Embryonic facial prominence (tissue), 1 donor: ENCODE measurements around the gene OTUD7B.
"Not testable (repeated sequence)": the region's sequence is repeated elsewhere in the genome, so short reads cannot be mapped to it uniquely, and the experiment has no call there.

Experiments
- DNase-seq: peaks from one replicate; pipeline ENCODE4 v3.0.0-alpha.2; 2016; ENCODE audit errors: extremely low spot score

OTUD7B gene

DNA sequence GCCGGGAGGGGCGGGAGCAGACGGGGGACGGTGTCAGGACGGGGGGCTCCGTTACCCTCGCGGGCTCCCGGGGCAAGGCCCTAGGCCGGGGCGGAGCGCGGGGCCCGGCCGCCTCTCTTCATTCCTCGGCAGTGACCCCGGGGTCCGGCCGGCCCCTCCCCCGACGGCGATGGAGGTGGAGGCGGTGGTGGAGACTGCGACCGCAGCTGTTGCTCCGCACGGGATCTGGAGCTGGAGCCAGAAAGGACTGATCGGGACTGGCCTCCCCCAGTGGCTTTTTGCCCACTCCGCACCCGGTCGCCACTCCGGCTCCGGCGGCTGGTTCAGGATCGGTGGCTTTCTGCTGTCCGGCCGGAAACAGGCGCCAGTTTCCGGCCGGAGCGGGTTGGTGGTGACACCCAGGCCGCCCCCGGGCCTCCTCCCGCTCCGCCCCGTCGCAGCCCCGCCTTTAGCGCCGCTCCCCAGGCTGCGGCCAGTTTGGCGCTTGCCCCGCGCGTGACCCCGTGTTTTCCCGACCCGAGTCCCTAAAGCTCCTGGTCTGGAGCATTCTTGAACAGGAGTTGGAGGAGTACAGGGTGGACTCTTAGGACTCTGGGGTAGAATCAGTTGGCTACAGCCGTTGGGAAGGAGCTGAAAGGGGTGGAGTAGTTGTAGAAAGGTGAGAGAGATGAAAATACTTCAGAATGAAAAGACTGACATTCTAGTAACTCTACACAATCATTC, at the start of gene OTUD7B:
Gene OTUD7B, minus strand, starts transcription at position 334 of the 723 bp plus-strand sequence. CDS start 33,216 bp downstream, outside the sequence.
- DNase-seq: peak; percentile 53

DNA sequence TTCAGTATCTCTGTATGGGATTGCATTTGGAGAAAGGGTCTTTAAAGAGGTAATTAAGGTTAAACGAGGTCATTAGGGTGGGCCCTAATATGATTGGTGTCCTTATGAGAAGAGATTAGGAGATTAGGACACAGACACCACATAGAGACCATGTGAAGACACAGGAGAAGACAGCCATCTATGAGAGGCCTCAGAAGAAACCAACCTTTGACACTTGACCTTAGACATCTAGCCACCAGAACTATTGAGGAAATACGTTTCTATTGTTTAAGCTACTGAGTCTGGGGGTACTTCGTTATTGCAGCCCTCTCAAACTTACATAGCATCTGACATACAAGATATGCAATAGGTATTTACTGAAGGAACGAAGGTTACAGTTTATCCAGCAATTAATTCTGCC, 49.7 kb upstream of the OTUD7B start:
- DNase-seq: no peak

DNA sequence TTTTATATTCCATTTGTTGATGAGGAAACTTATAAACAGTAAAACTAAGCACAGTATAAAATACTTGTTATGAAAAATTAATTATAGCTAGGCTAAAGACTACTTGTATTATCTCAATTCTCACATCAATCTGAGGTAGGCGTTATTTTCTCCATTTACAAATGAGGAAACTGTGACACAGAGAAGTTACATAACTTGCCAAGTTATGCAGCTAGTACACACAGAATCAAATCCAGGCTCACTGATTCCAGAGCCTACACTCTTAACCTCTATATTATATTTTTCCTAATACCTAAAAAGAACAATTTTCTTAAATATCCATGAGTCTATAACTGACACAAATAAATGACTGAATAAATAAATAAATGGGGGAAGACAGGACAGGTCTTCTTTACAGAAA, 45.9 kb upstream of the OTUD7B start:
- DNase-seq: no peak

DNA sequence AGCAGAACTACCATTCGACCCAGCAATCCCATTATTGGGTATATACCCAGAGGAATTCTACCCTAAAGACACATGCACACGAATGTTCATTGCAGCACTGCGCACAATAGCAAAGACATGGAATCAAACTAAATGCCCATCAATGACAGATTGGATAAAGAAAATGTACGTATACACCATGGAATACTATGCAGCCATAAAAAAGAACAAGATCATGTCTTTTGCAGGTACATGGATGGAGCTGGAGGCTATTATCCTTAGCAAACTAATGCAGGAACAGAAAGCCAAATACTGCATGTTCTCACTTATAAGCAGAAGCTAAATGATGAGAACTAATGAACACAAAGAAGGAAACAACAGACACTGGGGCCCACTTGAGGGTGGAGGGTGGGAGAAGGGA, 45.0 kb upstream of the OTUD7B start:
- not testable (repeated sequence) for DNase-seq

DNA sequence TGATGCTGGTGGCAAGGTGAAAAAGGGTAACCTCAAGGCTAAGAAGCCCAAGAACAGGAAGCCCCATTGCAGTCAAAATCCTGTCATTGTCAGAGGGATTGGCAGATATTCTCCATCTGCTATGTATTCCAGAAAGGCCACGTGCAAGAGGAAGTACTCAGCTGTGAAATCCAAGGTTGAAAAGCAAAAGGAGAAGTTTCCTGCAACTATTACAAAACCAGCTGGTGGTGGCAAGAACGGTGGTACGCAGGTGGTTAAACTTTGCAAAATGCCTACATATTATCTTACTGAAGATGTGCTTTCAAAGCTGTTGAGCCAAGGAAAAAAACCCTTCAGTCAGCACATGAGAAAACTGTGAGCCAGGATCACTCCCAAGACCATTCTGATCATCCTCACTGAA, 43.4 kb upstream of the OTUD7B start:
- no peak for DNase-seq

DNA sequence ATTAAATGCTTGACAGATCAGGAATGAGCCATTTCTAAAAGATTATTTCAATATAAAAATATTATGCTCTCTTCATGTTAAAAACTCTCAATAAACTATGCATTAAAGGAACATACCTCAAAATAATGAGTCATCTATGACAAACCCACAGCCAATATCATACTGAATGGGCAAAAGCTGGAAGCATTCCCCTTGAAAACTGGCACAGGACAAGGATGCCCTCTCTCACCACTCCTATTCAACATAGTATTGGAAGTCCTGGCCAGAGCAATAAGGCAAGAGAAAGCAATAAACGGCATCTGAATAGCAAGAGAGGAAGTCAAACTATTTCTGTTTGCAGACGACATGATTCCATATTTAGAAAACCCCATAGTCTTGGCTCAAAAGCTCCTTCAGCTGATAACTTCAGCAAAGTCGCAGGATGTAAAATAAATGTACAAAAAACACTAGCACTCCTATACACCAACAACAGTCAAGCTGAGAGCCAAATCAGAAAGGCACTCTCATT, 41.4 kb upstream of the OTUD7B start:
- not testable (repeated sequence) for DNase-seq

DNA sequence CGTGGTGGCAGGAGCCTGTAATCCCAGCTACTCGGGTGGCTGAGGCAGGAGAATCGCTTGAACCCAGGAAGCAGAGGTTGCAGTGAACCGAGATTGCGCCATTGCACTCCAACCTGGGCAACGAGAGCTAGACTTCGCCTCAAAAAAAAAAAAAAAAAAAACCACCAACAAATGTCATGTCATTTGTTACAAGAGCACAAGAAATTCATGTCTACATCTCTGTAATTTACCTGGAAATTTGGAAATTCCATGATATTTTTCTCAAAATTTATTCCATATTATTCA, 40.5 kb upstream of the OTUD7B start:
- DNase-seq: no peak

DNA sequence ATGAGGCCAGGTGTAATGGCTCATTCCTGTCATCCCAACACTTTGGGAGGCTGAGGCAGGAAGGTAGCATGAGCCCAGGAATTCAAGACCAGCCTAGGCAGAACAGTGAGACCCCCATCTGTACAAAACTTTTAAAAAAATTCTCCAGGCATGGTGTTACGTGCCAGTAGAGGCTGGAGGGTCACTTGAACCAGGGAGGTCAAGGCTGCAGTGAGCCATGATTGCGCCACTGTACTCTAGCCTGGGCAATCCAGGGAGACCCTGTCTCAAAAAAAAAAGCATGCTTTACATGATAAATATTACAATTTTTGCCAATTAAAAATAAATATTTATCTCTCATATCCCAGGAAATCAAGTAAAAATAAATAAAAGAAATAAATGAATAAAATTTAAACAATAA, 39.4 kb upstream of the OTUD7B start:
- DNase-seq: no peak

DNA sequence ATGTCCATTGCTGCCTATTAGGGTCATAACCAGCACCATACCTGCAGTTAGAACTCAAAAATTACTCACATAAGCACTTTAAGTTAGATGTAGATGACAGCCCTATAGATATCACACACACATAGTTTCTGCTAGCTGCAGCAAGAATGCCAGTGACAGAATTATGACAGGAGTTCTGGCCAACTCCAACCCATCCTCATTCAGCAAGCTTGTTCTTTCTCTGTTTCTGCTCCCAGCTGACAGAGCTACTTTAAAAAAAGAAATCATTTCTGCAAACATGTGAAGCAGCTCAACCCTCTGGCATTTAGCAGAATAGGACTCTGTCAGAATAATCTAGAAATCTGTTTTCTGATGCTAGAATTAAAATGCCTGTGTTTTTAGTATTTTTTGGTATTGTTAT, 23.8 kb upstream of the OTUD7B start:
- DNase-seq: no peak

DNA sequence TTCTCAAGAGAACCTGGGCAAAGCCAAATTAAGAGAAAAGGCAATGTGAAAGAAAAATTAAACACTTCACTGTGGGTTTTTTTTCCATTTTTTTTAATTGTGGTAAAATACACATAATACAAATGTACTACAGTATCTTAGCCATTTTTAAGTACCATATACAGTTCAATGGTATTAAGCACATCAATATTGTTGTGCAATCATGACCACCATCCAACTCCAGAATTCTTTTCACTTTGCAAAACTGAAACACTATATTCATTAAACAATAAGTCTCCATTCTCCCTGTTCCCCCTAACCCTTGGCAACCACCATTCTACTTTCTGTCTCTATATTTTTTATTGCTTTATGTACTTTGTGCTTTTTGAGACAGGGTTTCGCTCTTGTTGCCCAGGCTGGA, 17.8 kb upstream of the OTUD7B start:
- DNase-seq: no peak

DNA sequence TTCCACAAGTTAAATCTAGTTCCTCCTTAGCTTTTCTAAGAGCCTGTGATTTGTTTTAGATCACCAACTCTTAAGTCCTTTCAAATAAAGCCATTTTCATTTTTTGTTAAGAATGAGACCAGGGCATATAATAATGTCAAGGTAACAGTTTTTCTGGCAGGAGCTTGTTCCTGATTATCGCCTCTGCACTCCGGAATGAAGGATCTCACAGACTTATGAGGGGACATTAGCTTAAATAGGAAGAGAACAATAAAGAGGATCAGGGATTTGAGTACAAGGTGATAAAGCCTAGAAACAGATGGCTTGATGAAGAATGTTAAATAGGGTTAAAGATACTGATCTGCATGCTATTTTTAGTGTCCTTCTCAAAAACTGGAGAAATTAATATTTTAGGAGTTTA, 13.6 kb upstream of the OTUD7B start:
- no peak for DNase-seq

DNA sequence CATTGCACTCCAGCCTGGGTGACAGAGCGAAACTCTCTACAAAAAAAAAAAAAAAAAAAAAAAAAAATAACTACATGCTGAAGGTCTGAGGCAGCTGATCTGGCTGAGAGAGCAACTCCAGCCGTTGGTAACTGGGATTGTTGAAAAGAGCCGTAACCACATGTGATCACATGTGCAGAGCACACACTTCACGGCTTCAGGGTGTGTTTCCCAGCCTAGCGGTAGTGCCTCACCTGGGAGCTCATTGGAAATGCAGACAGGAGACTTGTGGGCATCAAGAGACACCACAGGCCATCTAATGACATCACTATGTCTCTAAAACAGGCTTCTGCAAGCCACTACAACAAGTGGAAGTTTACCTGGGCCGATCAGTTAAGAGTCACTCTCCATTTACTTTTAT, 11.8 kb upstream of the OTUD7B start:
- DNase-seq: no peak

DNA sequence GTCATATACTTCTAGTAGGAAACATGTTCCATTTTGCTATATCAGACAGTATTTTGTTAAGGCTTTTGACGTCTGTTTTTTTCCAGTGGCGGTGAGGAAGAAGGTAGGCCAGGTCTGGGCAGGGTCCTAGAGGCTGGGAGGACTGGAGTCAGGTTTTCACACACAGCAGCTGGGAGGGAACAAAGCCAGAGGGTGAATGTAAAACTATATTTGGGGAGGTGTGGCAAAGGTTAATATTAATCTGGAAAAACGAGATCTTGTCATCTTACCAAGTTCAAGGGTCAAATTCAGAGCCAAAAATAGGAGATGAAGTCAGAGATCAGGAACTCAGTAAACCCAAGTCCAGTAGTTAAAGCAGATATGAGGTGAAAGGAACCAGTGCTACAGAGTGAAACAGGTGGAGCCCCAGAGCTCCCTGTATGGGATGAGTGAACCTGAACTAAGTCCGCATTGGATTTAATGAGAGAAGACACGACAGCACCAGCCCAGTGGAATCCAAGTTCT, 10.7 kb upstream of the OTUD7B start:
- no peak for DNase-seq

DNA sequence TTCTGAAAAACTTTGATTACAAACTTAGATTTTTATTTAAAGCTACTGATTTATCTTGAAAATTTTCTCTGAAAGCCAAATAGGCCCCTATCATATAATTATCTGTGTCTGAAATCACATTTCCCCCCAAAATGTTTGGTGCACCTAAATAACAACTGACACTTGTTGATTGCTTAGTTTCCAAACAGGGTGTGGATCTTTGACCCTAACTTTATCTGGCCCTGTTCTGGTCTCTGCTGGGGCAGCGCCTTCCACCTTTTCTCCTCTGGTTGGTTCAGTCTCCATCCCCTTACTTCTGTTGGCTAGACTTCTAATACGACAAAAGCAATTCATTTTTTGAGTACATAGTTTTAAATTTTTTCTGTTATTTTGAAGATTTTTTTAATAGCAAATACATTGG, 10.2 kb upstream of the OTUD7B start:
- DNase-seq: no peak

DNA sequence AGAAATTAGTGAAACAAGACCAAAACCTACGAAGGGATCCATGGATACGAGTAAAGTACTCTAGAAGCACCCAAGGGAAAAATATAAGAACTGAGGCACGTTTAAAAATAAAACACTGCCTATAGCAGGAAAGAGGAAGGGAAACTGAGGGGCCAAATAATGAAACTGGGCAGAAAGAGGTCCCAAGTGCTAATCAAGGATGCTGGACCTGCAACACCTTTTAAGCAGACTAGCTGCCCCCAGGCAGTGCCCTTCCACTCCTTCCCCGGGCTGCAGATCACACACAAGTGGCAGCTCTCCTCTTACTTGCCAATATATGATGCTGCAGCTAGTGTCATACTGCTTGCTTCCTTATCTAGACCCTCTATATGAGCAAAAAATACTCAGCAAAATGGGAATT, 7.6 kb upstream of the OTUD7B start:
- no peak for DNase-seq

DNA sequence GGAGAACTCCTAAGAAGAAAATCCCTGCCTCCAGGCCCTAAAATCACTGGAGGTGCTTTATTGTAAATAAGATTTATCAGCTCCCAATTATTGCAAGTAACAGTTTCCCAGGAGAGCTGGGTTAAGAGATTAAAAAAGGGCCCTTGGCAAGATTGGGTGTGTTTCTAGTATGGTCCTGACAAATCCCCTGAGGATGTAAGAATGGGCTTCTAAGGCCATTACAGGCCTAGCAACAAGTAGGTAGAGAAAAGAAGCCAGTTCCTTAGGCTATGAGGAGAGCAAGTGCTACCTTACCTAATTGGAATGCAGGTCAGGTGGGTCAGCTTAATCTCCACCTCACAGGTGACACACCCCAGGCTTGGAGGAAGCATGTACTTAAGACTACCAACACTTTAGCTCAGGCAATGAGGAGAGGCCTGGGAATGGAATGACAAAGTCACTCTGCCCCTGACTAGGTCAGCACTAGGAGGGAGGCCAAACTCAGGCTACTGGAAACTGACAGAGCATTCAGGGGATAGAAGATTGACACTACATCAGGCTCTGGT, 6.8 kb upstream of the OTUD7B start:
- DNase-seq: no peak

DNA sequence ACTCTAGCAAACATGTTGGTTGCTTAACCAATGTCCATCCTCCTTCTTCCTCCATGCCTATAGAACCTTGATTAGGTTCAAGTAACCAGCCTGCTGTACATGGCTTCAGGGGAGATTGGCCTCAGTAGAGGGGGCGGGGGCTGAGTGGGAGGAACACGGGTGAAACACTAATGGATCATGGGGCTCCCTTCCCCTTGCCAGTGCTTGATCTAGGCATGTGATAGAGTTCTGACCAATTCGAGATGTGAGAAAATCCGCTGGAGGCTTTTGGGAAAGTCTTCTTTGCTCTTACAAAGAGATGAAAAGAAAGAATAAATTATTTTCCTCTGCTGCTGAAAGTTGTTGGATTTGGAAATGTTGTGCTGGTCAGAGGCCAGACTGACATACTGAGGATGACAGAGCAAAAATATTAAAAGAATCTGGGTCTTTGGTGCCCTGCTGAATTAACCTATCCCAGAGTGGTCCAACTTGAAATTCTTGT, 5.2 kb upstream of the OTUD7B start:
- DNase-seq: no peak

DNA sequence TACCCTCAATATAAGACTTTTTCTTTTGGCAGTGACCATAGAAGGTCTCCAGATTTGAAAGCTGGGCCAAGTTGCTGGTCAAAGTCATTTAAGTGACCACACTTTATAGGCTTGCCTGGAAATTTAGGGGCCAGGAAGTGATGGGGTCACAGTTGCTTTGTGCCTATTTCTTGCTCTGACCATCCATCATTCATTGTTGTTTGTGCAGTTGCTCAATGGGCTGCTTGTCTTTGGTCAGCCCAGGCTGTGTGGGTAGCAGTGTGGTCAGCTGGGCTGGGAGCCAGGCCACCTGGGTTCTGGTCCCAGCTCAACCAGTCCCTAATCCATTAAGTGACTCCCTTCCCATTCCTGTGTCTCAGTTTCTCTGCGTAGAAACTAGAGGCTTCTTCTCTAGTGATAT, 2.1 kb upstream of the OTUD7B start:
- DNase-seq: no peak

DNA sequence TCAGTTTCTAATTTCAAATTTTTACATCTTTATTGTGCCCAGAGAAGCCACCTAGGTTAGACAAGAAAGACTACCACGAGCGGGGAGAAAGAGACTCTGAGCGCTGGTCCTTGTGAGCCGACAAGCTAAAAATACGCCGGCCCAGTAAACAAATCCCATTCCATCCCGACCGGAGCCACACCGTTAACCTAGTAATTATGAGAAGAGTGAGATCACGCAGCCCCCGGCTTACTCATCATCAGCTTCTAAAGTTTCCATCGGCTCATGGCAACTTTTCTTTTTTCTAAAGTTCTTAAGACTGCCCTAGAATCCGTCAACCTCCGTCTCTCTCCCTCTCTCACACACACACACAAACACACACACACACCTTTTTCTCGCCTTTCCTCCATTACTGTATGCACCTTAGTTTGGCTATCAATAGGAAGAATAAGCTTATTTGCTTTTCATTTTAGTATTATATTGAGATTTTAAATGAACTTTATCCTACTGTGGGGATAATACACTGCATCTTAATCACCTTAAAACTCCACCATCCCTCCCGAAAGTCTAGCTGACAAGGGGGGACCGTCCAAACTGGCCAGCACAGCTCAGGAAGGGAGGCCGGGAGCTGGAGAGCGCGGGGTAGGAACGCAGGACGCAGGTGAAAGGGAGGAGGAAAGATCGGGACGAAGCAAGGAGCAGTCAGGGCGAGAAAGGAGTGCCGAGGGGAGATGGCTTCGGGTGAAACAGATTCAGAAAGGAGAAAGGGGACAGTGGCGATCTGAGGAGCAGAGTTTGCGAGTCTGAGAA, 728 bp downstream of the OTUD7B start:
- DNase-seq: peak; percentile 45

DNA sequence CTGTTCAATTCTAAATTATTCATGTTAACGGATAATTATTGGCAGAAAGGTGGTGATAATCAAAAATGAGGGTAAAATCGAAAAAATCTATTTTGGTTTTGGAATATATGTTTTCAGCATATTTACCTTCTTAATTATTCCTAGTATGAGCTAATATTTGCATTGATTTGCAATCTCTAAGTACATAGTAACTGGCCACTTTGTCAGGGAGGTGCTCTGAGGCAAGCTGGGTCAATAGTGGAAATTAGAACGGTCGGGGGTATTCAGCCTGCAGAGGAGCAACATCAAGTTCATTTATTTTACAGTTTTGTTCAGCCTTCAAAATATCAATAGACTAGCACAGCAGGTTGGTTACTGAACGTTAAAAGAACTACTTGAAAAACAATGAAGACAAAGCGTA, 1.8 kb downstream of the OTUD7B start:
- no peak for DNase-seq

DNA sequence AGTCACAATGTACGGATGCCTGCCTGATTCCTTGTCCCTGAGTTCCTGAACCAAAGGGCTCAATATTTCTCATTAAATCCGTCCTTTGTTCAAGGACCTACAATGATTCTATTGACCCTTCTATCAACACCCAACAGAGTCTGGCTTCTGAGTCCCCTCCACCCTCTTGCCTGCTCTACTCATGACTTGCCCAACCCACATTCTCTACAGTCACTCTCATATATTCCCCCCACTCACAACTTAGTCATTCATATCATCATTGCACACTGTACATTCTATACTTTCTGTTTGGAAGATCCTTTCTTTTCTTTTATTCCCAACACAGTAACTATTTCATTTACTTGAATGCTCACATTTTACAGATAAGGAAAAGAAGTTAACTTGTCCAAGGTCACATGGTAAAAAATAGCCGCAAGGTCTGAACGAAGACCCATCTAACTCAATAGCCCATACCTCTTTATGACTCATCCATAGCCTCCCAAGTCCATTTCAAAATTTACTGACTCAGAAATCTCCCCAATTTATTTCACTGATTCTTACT, 3.6 kb downstream of the OTUD7B start:
- no peak for DNase-seq

DNA sequence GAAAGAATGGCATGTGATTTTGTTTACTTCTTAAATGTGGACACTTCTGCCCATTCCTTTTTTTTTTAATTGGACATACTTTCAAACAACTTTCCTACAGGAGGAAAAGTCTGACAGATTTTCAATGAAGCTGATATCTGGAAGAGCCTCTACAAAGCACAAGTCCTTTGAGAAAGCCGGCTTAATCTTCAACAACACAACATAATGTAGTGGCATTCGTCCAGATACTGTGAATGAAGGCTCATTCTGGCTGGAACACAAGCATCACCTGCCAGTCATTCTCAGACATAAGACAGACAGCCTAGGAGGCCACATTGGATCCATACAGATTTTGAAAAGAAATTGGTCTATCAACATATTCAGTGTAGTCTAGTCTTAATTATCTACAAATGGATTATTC, 4.9 kb downstream of the OTUD7B start:
- DNase-seq: no peak

DNA sequence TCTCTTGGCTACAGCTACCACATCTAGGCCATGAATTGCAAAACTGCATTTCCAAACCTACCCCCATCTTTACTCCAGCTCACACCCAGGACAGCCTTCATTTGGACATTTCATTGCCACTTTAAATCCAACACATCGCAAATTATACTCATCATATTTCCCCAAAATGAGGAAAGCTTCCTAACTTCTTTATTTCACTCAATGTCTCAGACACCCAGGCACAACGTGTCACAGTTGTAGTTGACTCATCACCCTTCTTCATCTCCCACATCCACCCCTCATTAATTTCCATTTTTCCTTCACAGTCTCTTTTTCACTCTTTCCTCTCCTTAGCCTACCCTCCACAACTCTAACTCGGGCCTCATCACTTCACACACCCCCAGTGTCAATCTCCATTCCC, 6.7 kb downstream of the OTUD7B start:
- DNase-seq: no peak
